Hepatocyte (in vitro differentiated cells): ENCODE results near the gene AP5S1.

Source experiments
- EZH2 ChIP-seq: fragments of 200-600 bp; sonication (generic); IDR thresholded peaks from 2 replicates; pipeline ENCODE4 v1.6.1; 2016; ENCODE audit warnings: antibody characterized with exemption, mild to moderate bottlenecking, borderline replicate concordance
- EZH2phosphoT487 ChIP-seq: fragments of 200-600 bp; sonication (generic); IDR thresholded peaks from one replicate; pipeline ENCODE4 v1.6.1; 2018; ENCODE audit warnings: antibody characterized with exemption, mild to moderate bottlenecking, low read depth, moderate library complexity; ENCODE audit not compliant: unreplicated experiment, severe bottlenecking
- TF ChIP-seq, protein P1 (sequence below): fragments of 200-600 bp; sonication (generic); IDR thresholded peaks from 2 replicates; pipeline ENCODE4 v1.5.1; 2016; ENCODE audit warnings: antibody characterized with exemption, mild to moderate bottlenecking; ENCODE audit not compliant: poor library complexity

DNA sequence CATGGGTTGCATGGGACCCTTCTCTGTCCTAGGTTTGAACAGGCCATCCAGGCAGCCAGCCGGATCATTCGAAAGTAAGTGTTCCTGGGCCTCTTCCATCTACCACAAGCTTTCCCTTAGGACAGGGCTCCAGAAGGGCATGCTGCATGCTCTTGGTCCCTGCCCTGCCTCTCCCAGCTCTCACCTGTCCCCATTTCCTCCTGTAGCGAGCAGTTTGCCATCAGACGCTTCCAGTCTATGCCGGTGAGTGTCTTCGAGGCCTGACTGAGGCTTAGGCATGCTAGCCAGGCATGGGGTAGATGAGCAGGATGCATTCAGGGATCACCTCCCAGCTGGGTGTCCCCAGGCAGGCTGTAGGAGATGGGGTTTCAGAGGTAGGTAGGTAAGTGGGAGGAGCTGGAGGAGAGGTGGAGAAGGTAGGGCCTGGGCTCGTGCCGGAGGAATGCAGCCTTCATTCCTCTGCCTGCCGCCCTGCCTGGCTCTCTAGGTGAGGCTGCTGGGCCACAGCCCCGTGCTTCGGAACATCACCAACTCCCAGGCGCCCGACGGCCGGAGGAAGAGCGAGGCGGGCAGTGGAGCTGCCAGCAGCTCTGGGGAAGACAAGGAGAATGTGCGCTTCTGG is 20.0 kb upstream of the AP5S1 start:
- TF ChIP-seq, protein P1, sequence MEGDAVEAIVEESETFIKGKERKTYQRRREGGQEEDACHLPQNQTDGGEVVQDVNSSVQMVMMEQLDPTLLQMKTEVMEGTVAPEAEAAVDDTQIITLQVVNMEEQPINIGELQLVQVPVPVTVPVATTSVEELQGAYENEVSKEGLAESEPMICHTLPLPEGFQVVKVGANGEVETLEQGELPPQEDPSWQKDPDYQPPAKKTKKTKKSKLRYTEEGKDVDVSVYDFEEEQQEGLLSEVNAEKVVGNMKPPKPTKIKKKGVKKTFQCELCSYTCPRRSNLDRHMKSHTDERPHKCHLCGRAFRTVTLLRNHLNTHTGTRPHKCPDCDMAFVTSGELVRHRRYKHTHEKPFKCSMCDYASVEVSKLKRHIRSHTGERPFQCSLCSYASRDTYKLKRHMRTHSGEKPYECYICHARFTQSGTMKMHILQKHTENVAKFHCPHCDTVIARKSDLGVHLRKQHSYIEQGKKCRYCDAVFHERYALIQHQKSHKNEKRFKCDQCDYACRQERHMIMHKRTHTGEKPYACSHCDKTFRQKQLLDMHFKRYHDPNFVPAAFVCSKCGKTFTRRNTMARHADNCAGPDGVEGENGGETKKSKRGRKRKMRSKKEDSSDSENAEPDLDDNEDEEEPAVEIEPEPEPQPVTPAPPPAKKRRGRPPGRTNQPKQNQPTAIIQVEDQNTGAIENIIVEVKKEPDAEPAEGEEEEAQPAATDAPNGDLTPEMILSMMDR: no peak
- TF ChIP-seq EZH2 (no peak), EZH2phosphoT487 (no peak)
